Breast epithelium (tissue), 4 donors: ENCODE results near the gene KIF21A. TPM values are rescaled to one million over a fixed set of nuclear protein-coding genes. Genes with fewer than 3 reads are reported as not detected.

Source experiments
- DNase-seq, 2 donors: peaks; one replicate each; pipeline ENCODE4 v3.0.0-alpha.2; 2019; ENCODE audit warnings: low spot score in 2 of 2
- H3K27ac ChIP-seq, 2 donors: fragments of 200-600 bp; sonication (generic) in 1 of 2; one replicate each; pipeline ENCODE4 v1.5.1; 2016 to 2019; ENCODE audit warnings: mild to moderate bottlenecking in 1 of 2
- H3K27me3 ChIP-seq, 2 donors: fragments of 200-600 bp; sonication (generic) in 1 of 2; one replicate each; pipeline versions ENCODE4 v1.5.1 to v1.6.0; 2017 to 2019; ENCODE audit warnings: control low read depth in 1 of 2, mild to moderate bottlenecking in 1 of 2
- H3K36me3 ChIP-seq: fragments of 200-600 bp; one replicate; pipeline ENCODE4 v1.5.1; 2019
- H3K4me1 ChIP-seq, 2 donors: fragments of 200-600 bp; sonication (generic); one replicate each; pipeline ENCODE4 v1.5.1; 2016 to 2019; ENCODE audit warnings: control low read depth in 1 of 2
- H3K4me3 ChIP-seq, 3 donors: fragments of 200-600 bp; sonication (generic); 1 replicate in 2 of 3; 2 replicates in 1 of 3; pipeline ENCODE4 v1.5.1; 2016 to 2019; ENCODE audit warnings: mild to moderate bottlenecking in 3 of 3, moderate library complexity in 2 of 3
- H3K9me3 ChIP-seq, 2 donors: fragments of 200-600 bp; sonication (generic) in 1 of 2; one replicate each; pipeline ENCODE4 v1.5.1; 2016 to 2019; ENCODE audit warnings: control low read depth in 1 of 2
- CTCF ChIP-seq, 3 donors: fragments of 450-650 bp; IDR thresholded peaks; one replicate each; pipeline ENCODE4 v1.5.1; 2016 to 2017; ENCODE audit warnings: antibody characterized with exemption in 3 of 3, mild to moderate bottlenecking in 3 of 3, moderate library complexity in 3 of 3
- POLR2A ChIP-seq: fragments of 450-650 bp; IDR thresholded peaks from one replicate; pipeline ENCODE4 v1.6.1; 2016; ENCODE audit warnings: antibody characterized with exemption, mild to moderate bottlenecking, moderate library complexity
- POLR2AphosphoS5 ChIP-seq, 3 donors: sonication (generic); formaldehyde crosslinking; IDR thresholded peaks; one replicate each; pipeline ENCODE4 v1.6.1; 2017; ENCODE audit warnings: antibody characterized with exemption in 3 of 3
- intact Hi-C: fragments of 100-400 bp; cut with DNase I; formaldehyde crosslinking; loops from one replicate; pipeline ENCODE4 v1.15.1; 2023; ENCODE audit warnings: low total_unique reads
- total RNA-seq, 3 donors: library from RNA; depleted of rRNA; stranded (reverse); fragments of >200 nt; gene quantifications; one replicate each; pipeline ENCODE4 v1.1.0, GENCODE V29; 2016

KIF21A gene
- total RNA-seq, 3 donors from 2014 or later = 10.2 to 23.7 (median 11.7) TPM

GRCh38 chr12:39390752-39391151, 52.2 kb downstream of the KIF21A start:
- no peak for TF ChIP-seq CTCF (IDR thresholded peaks at IDR 0.05)
- no peak for TF ChIP-seq POLR2A
- TF ChIP-seq POLR2AphosphoS5 (IDR thresholded peaks at IDR 0.05) = no peak
- intact Hi-C loops = no loop called here
- no peaks in the 10 kb centered on the region for H3K9me3 ChIP-seq

GRCh38 chr12:39389399-39390150, 53.3 kb downstream of the KIF21A start:
- Histone ChIP-seq H3K4me3 (no peak overlapping the region), H3K27ac (no peak overlapping the region), H3K9me3 (no peaks in the 10 kb centered on the region), H3K36me3 (no peaks in the 10 kb centered on the region), H3K27me3 (no peaks in the 10 kb centered on the region), H3K4me1 (no peaks in the 10 kb centered on the region)
- TF ChIP-seq POLR2A (no peak), CTCF (IDR thresholded peaks at IDR 0.05) (no peak), POLR2AphosphoS5 (IDR thresholded peaks at IDR 0.05) (no peak)
- intact Hi-C loops = no loop called here
- DNase-seq = no peak

More at GRCh38 chr12:39390752-39391151, 52.2 kb downstream of the KIF21A start:
- H3K27me3 ChIP-seq = no peaks in the 10 kb centered on the region
- no peak overlapping the region for H3K4me3 ChIP-seq
- no peak for DNase-seq
- no peaks in the 10 kb centered on the region for H3K4me1 ChIP-seq
- no peaks in the 10 kb centered on the region for H3K36me3 ChIP-seq
- H3K27ac ChIP-seq = no peak overlapping the region

DNA sequence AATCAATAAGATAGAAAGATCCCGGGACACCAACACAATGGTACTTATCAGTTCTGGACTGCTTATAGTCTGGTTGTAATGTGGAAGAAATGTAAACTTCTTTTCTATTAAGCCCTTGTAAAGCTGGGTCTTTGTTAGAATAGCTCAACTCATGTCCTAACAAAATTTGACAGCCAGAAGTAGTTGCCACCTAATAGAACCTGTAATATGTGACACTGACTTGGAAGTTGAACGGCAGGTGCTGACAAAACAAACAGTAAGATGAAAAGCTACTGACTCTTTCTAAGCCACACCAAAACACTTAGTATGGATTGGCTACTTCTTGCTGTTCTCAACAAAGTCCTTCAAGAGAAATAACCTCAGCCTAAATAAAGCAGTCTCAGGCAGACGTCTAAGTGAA, 56.6 kb downstream of the KIF21A start:
- DNase-seq = no peak
- Histone ChIP-seq H3K27me3 (no peaks in the 10 kb centered on the region), H3K36me3 (no peaks in the 10 kb centered on the region), H3K27ac (no peak overlapping the region), H3K4me1 (no peaks in the 10 kb centered on the region), H3K4me3 (no peak overlapping the region), H3K9me3 (no peaks in the 10 kb centered on the region)
- TF ChIP-seq POLR2A = no peak
- intact Hi-C loops = no loop called here

DNA sequence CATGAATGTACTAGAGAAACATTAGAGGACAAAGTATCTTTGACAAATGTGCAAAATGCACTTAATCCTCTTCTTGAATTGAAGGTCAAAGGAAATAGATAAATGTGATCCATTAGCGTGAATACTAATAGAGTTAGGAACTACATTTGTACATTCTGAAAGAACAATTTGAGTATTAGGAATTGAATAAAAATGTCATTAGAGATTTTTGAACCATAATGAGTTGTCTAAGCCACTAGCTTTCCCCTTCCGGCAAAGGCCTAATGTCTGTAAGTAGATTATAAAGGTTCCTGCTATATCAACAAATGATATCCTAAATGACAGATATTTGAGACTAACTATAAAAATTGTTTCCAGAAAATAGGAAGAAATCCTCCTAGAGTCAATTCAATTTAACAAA, 59.8 kb downstream of the KIF21A start:
- H3K4me1 ChIP-seq = no peaks in the 10 kb centered on the region

DNA sequence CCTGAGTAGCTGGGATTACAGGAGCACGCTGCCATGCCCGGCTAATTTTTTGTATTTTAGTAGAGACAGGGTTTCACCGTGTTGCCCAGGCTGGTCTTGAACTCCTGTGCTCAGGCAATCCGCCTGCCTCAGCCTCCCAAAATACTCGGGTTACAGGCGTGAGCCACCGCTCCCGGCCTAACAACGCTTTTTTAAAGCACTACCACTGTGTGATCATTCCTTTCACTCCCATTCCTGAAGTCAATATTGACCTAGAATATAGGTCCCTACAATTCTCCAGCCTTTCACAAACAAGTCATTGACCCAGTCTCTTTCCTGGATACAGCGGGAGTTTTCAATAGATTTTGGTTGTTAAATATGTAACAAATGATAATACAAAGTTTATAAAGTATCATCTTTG, 62.8 kb downstream of the KIF21A start:
- no peak for DNase-seq
- Histone ChIP-seq H3K27me3 (no peaks in the 10 kb centered on the region), H3K4me3 (no peak overlapping the region), H3K4me1 (no peaks in the 10 kb centered on the region), H3K9me3 (no peaks in the 10 kb centered on the region), H3K27ac (no peak overlapping the region), H3K36me3 (no peaks in the 10 kb centered on the region)
- TF ChIP-seq POLR2AphosphoS5 (IDR thresholded peaks at IDR 0.05) = no peak
- TF ChIP-seq CTCF (IDR thresholded peaks at IDR 0.05) = no peak
- TF ChIP-seq POLR2A = no peak
- intact Hi-C loops = no loop called here

More for the DNA sequence above, 59.8 kb downstream of the KIF21A start:
- intact Hi-C loops = no loop called here
- Histone ChIP-seq H3K27me3 (no peaks in the 10 kb centered on the region), H3K9me3 (no peaks in the 10 kb centered on the region), H3K4me3 (no peak overlapping the region), H3K27ac (no peak overlapping the region), H3K36me3 (no peaks in the 10 kb centered on the region)
- DNase-seq = no peak
- TF ChIP-seq POLR2AphosphoS5 (IDR thresholded peaks at IDR 0.05) (no peak), POLR2A (no peak)

- no peaks in the 10 kb centered on the region for H3K4me1 ChIP-seq
- TF ChIP-seq POLR2AphosphoS5 (IDR thresholded peaks at IDR 0.05) (no peak), CTCF (IDR thresholded peaks at IDR 0.05) (no peak), POLR2A (no peak)
- intact Hi-C loops = no loop called here
- DNase-seq = no peak
- no peaks in the 10 kb centered on the region for H3K36me3 ChIP-seq
- H3K9me3 ChIP-seq = no peaks in the 10 kb centered on the region
- H3K4me3 ChIP-seq = no peak overlapping the region
- H3K27me3 ChIP-seq = no peaks in the 10 kb centered on the region
- no peak overlapping the region for H3K27ac ChIP-seq
These were observed 64.6 kb downstream of the KIF21A start for GRCh38 chr12:39378341-39378740.
